ENCODE results near the gene FOXP3.

Gene FOXP3

GRCh38 chrX:49286581-49286980, 22.1 kb upstream of the FOXP3 start:
- no peaks in the 10 kb centered on the region for H3K9me2 ChIP-seq (replicated peaks; ENCODE audit: insufficient read depth, low read length)
- no peak overlapping the region for H3K4me3 ChIP-seq (ENCODE audit: low read length)
- H3K27ac ChIP-seq (ENCODE audit: low read length), result no peak overlapping the region
- H3K9ac ChIP-seq (ENCODE audit: low read length), result no peak overlapping the region
- DNase-seq, result no peak
- H3K4me1 ChIP-seq (ENCODE audit: low read length), result no peaks in the 10 kb centered on the region
- no peaks in the 10 kb centered on the region for H3K9me3 ChIP-seq (replicated peaks; ENCODE audit: insufficient read depth, low read length)
- H3K27me3 ChIP-seq (replicated peaks; ENCODE audit: insufficient read depth, low read length), result no peaks in the 10 kb centered on the region
- no peaks in the 10 kb centered on the region for H3K36me3 ChIP-seq (replicated peaks; ENCODE audit: insufficient read depth, low read length)
- no peaks in the 10 kb centered on the region for H4K20me1 ChIP-seq (ENCODE audit: insufficient read depth, low read length)
- H3K79me2 ChIP-seq (ENCODE audit: low read length), result no peaks in the 10 kb centered on the region
- H3K4me2 ChIP-seq (ENCODE audit: low read depth, low read length), result no peak overlapping the region
- H3F3A ChIP-seq (ENCODE audit: insufficient read depth, low read length), result no peaks in the 10 kb centered on the region
- TF ChIP-seq EZH2phosphoT487 (IDR thresholded peaks at IDR 0.05; ENCODE audit: low read length), result no peak
- TF ChIP-seq EZH2 (optimal IDR thresholded peaks at IDR 0.05; ENCODE audit: low read depth, low read length), result no peak
- TF ChIP-seq CTCF (IDR thresholded peaks at IDR 0.05; ENCODE audit: low read length), result no peak
- no peak overlapping the region for H2AFZ ChIP-seq (ENCODE audit: low read length)

- Histone ChIP-seq H3K36me3 (replicated peaks; ENCODE audit: insufficient read depth, low read length) (no peaks in the 10 kb centered on the region), H3K27ac (ENCODE audit: low read length) (no peak overlapping the region), H3K4me1 (ENCODE audit: low read length) (no peaks in the 10 kb centered on the region), H3K9me3 (replicated peaks; ENCODE audit: insufficient read depth, low read length) (no peaks in the 10 kb centered on the region), H3K27me3 (replicated peaks; ENCODE audit: insufficient read depth, low read length) (no peaks in the 10 kb centered on the region), H3K9me2 (replicated peaks; ENCODE audit: insufficient read depth, low read length) (no peaks in the 10 kb centered on the region), H3F3A (ENCODE audit: insufficient read depth, low read length) (no peaks in the 10 kb centered on the region), H3K79me2 (ENCODE audit: low read length) (no peaks in the 10 kb centered on the region), H3K4me3 (ENCODE audit: low read length) (no peak overlapping the region), H3K9ac (ENCODE audit: low read length) (no peak overlapping the region), H3K4me2 (ENCODE audit: low read depth, low read length) (no peak overlapping the region), H4K20me1 (ENCODE audit: insufficient read depth, low read length) (no peaks in the 10 kb centered on the region), H2AFZ (ENCODE audit: low read length) (no peak overlapping the region)
- no peak for DNase-seq
- TF ChIP-seq EZH2 (optimal IDR thresholded peaks at IDR 0.05; ENCODE audit: low read depth, low read length), result no peak
These were observed 21.6 kb upstream of the FOXP3 start for GRCh38 chrX:49286136-49286535.

- Histone ChIP-seq H3K27me3 (replicated peaks; ENCODE audit: insufficient read depth, low read length) (no peaks in the 10 kb centered on the region), H3K36me3 (replicated peaks; ENCODE audit: insufficient read depth, low read length) (no peaks in the 10 kb centered on the region), H3K9me2 (replicated peaks; ENCODE audit: insufficient read depth, low read length) (no peaks in the 10 kb centered on the region), H3K4me3 (ENCODE audit: low read length) (no peak overlapping the region), H3K9ac (ENCODE audit: low read length) (no peak overlapping the region), H3F3A (ENCODE audit: insufficient read depth, low read length) (no peaks in the 10 kb centered on the region), H3K79me2 (ENCODE audit: low read length) (no peaks in the 10 kb centered on the region), H3K4me2 (ENCODE audit: low read depth, low read length) (no peak overlapping the region), H4K20me1 (ENCODE audit: insufficient read depth, low read length) (no peaks in the 10 kb centered on the region), H2AFZ (ENCODE audit: low read length) (no peak overlapping the region), H3K27ac (ENCODE audit: low read length) (no peak overlapping the region), H3K9me3 (replicated peaks; ENCODE audit: insufficient read depth, low read length) (no peaks in the 10 kb centered on the region), H3K4me1 (ENCODE audit: low read length) (no peaks in the 10 kb centered on the region)
- TF ChIP-seq EZH2 (optimal IDR thresholded peaks at IDR 0.05; ENCODE audit: low read depth, low read length) (no peak), CTCF (IDR thresholded peaks at IDR 0.05; ENCODE audit: low read length) (no peak), EZH2phosphoT487 (IDR thresholded peaks at IDR 0.05; ENCODE audit: low read length) (no peak)
- DNase-seq, result no peak
These were observed 19.7 kb upstream of the FOXP3 start for GRCh38 chrX:49284212-49284611.

- TF ChIP-seq EZH2phosphoT487 (IDR thresholded peaks at IDR 0.05; ENCODE audit: low read length) (no peak), CTCF (IDR thresholded peaks at IDR 0.05; ENCODE audit: low read length) (no peak), EZH2 (optimal IDR thresholded peaks at IDR 0.05; ENCODE audit: low read depth, low read length) (no peak)
- Histone ChIP-seq H3F3A (ENCODE audit: insufficient read depth, low read length) (no peaks in the 10 kb centered on the region), H4K20me1 (ENCODE audit: insufficient read depth, low read length) (no peaks in the 10 kb centered on the region), H3K9me3 (replicated peaks; ENCODE audit: insufficient read depth, low read length) (no peaks in the 10 kb centered on the region), H3K27me3 (replicated peaks; ENCODE audit: insufficient read depth, low read length) (no peaks in the 10 kb centered on the region), H3K36me3 (replicated peaks; ENCODE audit: insufficient read depth, low read length) (no peaks in the 10 kb centered on the region), H3K9ac (ENCODE audit: low read length) (no peak overlapping the region), H3K4me3 (ENCODE audit: low read length) (no peak overlapping the region), H3K9me2 (replicated peaks; ENCODE audit: insufficient read depth, low read length) (no peaks in the 10 kb centered on the region), H3K79me2 (ENCODE audit: low read length) (no peaks in the 10 kb centered on the region), H2AFZ (ENCODE audit: low read length) (no peak overlapping the region), H3K27ac (ENCODE audit: low read length) (no peak overlapping the region), H3K4me1 (ENCODE audit: low read length) (no peaks in the 10 kb centered on the region), H3K4me2 (ENCODE audit: low read depth, low read length) (no peak overlapping the region)
- no peak for DNase-seq
These were observed 18.1 kb upstream of the FOXP3 start for GRCh38 chrX:49282647-49283011.

All from MM.1S (cell line).